GM21423 (cell line): Measurements from ENCODE around the gene ZMYND8.
A peak's percentile ranks its signal among the peaks of the same experiment; 100 is the strongest.
"Not testable (repeated sequence)": the region's sequence is repeated elsewhere in the genome, so short reads cannot be mapped to it uniquely, and the experiment has no call there.

Experiments
- ATAC-seq: cut with Tn5 transposase; IDR thresholded peaks from one replicate; pipeline ENCODE4 v1.9.1; 2021; ENCODE audit warnings: mild to moderate bottlenecking, moderate library complexity; ENCODE audit not compliant: unreplicated experiment

Gene ZMYND8

GRCh38 chr20:47272893-47273590, 83.5 kb downstream of the ZMYND8 start:
- ATAC-seq, result no peak

GRCh38 chr20:47271046-47271615, 85.4 kb downstream of the ZMYND8 start:
- ATAC-seq, result no peak

- no peak for ATAC-seq
These were observed 87.0 kb downstream of the ZMYND8 start for GRCh38 chr20:47269309-47270165.

- no peak for ATAC-seq
These were observed 88.9 kb downstream of the ZMYND8 start for GRCh38 chr20:47267621-47268020.

GRCh38 chr20:47266847-47267515, 89.5 kb downstream of the ZMYND8 start:
- no peak for ATAC-seq

GRCh38 chr20:47265984-47266383, 90.5 kb downstream of the ZMYND8 start:
- ATAC-seq, result no peak

- no peak for ATAC-seq
These were observed 91.3 kb downstream of the ZMYND8 start for GRCh38 chr20:47265214-47265613.

GRCh38 chr20:47264137-47264769, 92.2 kb downstream of the ZMYND8 start:
- ATAC-seq, result not testable (repeated sequence)

GRCh38 chr20:47263465-47264084, 92.9 kb downstream of the ZMYND8 start:
- no peak for ATAC-seq

- ATAC-seq, result no peak
These were observed 93.4 kb downstream of the ZMYND8 start for GRCh38 chr20:47263080-47263464.

GRCh38 chr20:47262365-47263013, 94.0 kb downstream of the ZMYND8 start:
- peak; percentile 52 for ATAC-seq

GRCh38 chr20:47262008-47262364, 94.5 kb downstream of the ZMYND8 start:
- ATAC-seq, result no peak

- not testable (repeated sequence) for ATAC-seq
These were observed 95.2 kb downstream of the ZMYND8 start for GRCh38 chr20:47261161-47261774.

GRCh38 chr20:47260540-47261126, 95.9 kb downstream of the ZMYND8 start:
- not testable (repeated sequence) for ATAC-seq

GRCh38 chr20:47258745-47259695, 97.5 kb downstream of the ZMYND8 start:
- ATAC-seq, result peak; percentile 52

- no peak for ATAC-seq
These were observed 98.7 kb downstream of the ZMYND8 start for GRCh38 chr20:47257771-47258170.

- no peak for ATAC-seq
These were observed 99.2 kb downstream of the ZMYND8 start for GRCh38 chr20:47257256-47257655.

- no peak for ATAC-seq
These were observed 99.7 kb downstream of the ZMYND8 start for GRCh38 chr20:47256668-47257236.
